DOHH2 (cell line): ENCODE measurements around the gene TNFRSF12A.

Experiments
- H3F3A ChIP-seq: fragments of 200-600 bp; sonication (generic), shearing (Covaris generic); 2 replicates; pipeline ENCODE4 v1.6.0; 2016; ENCODE audit warnings: antibody characterized with exemption, mild to moderate bottlenecking; ENCODE audit not compliant: control insufficient read depth, insufficient read depth
- H3K27ac ChIP-seq: fragments of 200-600 bp; sonication (generic); 2 replicates; pipeline ENCODE4 v1.5.1; 2014; ENCODE audit warnings: low read depth, mild to moderate bottlenecking, low read length, moderate library complexity
- H3K27me3 ChIP-seq: fragments of 200-600 bp; sonication (generic); 2 replicates; pipeline ENCODE4 v1.6.1; 2014; ENCODE audit warnings: mild to moderate bottlenecking, low read length, mixed read lengths; ENCODE audit not compliant: control insufficient read depth
- H3K36me3 ChIP-seq: fragments of 200-600 bp; sonication (generic); 2 replicates; pipeline ENCODE4 v1.6.1; 2014; ENCODE audit warnings: mild to moderate bottlenecking, low read length, moderate library complexity, mixed read lengths; ENCODE audit not compliant: control insufficient read depth
- H3K4me1 ChIP-seq: fragments of 200-600 bp; sonication (generic); 2 replicates; pipeline ENCODE4 v1.6.1; 2014; ENCODE audit warnings: mild to moderate bottlenecking, low read length, mixed read lengths; ENCODE audit not compliant: control insufficient read depth
- H3K4me2 ChIP-seq: fragments of 200-600 bp; sonication (generic); 2 replicates; pipeline ENCODE4 v1.6.0; 2014; ENCODE audit warnings: mild to moderate bottlenecking, low read length, moderate library complexity
- H3K4me3 ChIP-seq: fragments of 200-600 bp; sonication (generic); 2 replicates; pipeline ENCODE4 v1.5.1; 2014; ENCODE audit warnings: mild to moderate bottlenecking, low read length, mixed read lengths
- H3K79me2 ChIP-seq: fragments of 200-600 bp; sonication (generic); 2 replicates; pipeline ENCODE4 v1.6.1; 2014; ENCODE audit warnings: mild to moderate bottlenecking, low read length, mixed read lengths; ENCODE audit not compliant: control insufficient read depth
- H3K9me2 ChIP-seq: fragments of 200-600 bp; sonication (generic); replicated peaks from 2 replicates; pipeline ENCODE4 v1.6.1; 2014; ENCODE audit warnings: mild to moderate bottlenecking, low read length, mixed read lengths; ENCODE audit not compliant: control insufficient read depth
- H3K9me3 ChIP-seq: fragments of 200-600 bp; sonication (generic); 2 replicates; pipeline ENCODE4 v1.6.1; 2014; ENCODE audit warnings: antibody characterized with exemption, low read length, mixed read lengths; ENCODE audit not compliant: control insufficient read depth, insufficient read depth
- H4K20me1 ChIP-seq: fragments of 200-600 bp; sonication (generic); 2 replicates; pipeline ENCODE4 v1.6.0; 2014; ENCODE audit warnings: low read depth, mild to moderate bottlenecking, antibody characterized with exemption, low read length, moderate library complexity; ENCODE audit not compliant: control insufficient read depth, insufficient read depth
- EZH2phosphoT487 ChIP-seq: fragments of 200-600 bp; sonication (generic); IDR thresholded peaks from 2 replicates; pipeline ENCODE4 v1.6.1; 2017; ENCODE audit warnings: borderline replicate concordance, mild to moderate bottlenecking, antibody characterized with exemption, low read length, moderate library complexity, mixed read lengths
- TF ChIP-seq, protein P1 (sequence below): fragments of 200-600 bp; sonication (generic); IDR thresholded peaks from one replicate; pipeline ENCODE4 v1.5.1; 2014; ENCODE audit warnings: antibody characterized with exemption, mild to moderate bottlenecking, low read depth, low read length; ENCODE audit not compliant: poor library complexity, severe bottlenecking

Gene TNFRSF12A

DNA sequence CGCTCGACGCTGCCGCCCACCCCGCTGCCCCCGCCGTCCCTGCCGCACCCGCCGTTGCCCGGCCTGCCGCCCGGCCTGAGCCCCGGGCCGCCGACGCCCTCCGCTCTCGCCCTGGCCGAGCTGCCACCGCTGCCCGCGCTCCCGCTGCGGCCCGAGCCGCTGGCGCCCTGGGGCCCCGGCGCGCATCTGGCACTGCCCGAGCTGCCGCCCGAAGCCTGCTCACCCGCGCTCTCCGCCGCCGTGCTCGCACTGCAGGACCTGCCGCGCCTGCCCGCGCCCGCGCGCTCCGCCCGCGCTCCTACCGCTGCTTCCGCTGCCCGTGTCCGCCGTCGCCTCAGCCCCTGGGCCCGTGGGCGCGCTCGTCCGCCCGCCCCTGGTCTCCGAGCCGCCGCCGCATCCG lies 15.8 kb upstream of the TNFRSF12A start:
- Histone ChIP-seq H3K4me2 (no peak overlapping the region), H3F3A (no peaks in the 10 kb centered on the region), H3K9me3 (no peaks in the 10 kb centered on the region), H3K9me2 (no peaks in the 10 kb centered on the region), H3K27ac (no peak overlapping the region), H3K36me3 (no peaks in the 10 kb centered on the region), H3K79me2 (no peaks in the 10 kb centered on the region), H3K27me3 (peaks cover 45% of the 10 kb centered on the region), H3K4me3 (no peak overlapping the region), H3K4me1 (peaks cover 21% of the 10 kb centered on the region), H4K20me1 (no peaks in the 10 kb centered on the region)
- TF ChIP-seq, protein P1, sequence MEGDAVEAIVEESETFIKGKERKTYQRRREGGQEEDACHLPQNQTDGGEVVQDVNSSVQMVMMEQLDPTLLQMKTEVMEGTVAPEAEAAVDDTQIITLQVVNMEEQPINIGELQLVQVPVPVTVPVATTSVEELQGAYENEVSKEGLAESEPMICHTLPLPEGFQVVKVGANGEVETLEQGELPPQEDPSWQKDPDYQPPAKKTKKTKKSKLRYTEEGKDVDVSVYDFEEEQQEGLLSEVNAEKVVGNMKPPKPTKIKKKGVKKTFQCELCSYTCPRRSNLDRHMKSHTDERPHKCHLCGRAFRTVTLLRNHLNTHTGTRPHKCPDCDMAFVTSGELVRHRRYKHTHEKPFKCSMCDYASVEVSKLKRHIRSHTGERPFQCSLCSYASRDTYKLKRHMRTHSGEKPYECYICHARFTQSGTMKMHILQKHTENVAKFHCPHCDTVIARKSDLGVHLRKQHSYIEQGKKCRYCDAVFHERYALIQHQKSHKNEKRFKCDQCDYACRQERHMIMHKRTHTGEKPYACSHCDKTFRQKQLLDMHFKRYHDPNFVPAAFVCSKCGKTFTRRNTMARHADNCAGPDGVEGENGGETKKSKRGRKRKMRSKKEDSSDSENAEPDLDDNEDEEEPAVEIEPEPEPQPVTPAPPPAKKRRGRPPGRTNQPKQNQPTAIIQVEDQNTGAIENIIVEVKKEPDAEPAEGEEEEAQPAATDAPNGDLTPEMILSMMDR = no peak
- no peak for TF ChIP-seq EZH2phosphoT487

DNA sequence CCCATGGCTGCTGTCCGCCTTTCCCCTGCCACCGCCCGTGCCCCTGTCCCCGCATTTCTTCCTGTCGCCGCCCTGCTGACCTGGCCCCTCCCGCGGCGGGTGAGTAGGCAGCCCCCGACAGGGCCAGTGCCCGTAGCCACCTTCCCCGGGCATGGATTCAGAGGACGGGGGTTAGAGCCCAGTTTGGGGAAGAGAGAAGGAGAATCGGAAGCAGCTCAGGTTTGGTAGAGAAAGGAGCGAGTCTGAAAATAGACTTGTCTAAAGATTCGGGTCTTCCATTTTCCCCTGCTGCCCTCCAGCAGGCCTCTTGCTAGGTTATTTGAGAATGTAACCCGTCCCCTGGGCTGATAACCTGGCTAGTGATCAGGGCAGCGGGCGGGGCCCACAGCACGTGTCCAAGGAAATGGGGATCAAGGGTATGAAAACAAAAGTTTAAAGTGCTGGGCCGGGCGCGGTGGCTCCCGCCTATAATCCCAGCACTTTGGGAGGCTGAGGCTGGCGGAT lies 15.3 kb upstream of the TNFRSF12A start:
- Histone ChIP-seq H3K4me2 (peak overlapping the region; percentile 62), H4K20me1 (no peaks in the 10 kb centered on the region), H3K36me3 (no peaks in the 10 kb centered on the region), H3F3A (no peaks in the 10 kb centered on the region), H3K79me2 (no peaks in the 10 kb centered on the region), H3K4me3 (peak overlapping the region; percentile 42), H3K27ac (no peak overlapping the region), H3K4me1 (peaks cover 21% of the 10 kb centered on the region), H3K9me3 (no peaks in the 10 kb centered on the region), H3K9me2 (no peaks in the 10 kb centered on the region), H3K27me3 (peaks cover 45% of the 10 kb centered on the region)
- TF ChIP-seq, protein P1 = no peak
- TF ChIP-seq EZH2phosphoT487 = no peak

DNA sequence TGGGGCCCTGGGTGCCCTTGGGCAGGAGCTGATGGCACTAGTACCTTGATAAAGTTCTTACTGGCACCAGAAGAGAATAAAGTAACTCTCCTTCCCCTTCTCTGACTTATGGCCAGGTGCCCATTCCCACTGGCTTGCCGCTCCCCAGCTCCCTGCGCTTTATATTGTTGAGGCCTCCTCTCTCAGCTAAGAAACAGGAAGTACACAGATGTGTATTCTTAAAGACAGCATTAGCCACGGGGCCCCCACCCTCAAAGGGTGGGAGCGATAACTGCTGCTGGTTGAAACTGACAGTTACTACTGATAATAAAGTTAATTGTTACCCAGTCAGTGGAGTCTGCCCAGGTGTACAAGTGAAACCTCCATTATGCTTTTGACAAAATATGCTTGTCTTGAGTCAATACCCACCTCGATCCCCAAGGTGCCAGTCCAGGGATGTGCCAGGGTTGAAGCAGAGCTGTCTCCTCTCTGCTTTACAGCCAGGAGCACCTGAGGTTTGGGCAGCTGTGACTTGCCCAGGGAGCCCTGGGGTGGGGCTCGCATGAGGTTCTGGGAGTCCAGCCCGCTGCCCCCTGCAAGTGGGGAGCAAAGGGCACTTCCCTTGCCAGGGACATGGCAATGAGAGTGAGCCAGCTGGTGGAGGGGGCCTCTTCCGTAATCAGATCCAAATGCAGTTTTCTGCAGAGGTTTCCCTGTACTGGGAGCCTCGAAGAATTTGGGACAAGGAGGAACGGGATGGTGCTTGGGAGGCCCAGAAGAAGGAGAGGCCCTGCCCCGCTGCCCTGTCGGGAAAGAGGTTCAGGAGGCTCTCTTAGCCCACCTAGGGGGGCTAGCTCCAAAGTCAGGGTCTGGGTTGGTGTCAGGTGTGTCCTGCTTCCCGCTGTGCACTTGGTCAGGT lies 12.9 kb upstream of the TNFRSF12A start:
- Histone ChIP-seq H3K9me3 (no peaks in the 10 kb centered on the region), H3K4me1 (peaks cover 21% of the 10 kb centered on the region), H3K79me2 (no peaks in the 10 kb centered on the region), H3K27me3 (peaks cover 48% of the 10 kb centered on the region), H3K4me2 (peak overlapping the region; percentile 34), H3K27ac (no peak overlapping the region), H3K36me3 (no peaks in the 10 kb centered on the region), H4K20me1 (no peaks in the 10 kb centered on the region), H3F3A (no peaks in the 10 kb centered on the region), H3K4me3 (no peak overlapping the region), H3K9me2 (no peaks in the 10 kb centered on the region)
- TF ChIP-seq EZH2phosphoT487 = no peak
- TF ChIP-seq, protein P1 = no peak
